ENCODE data around the gene LRRC32.

- TF ChIP-seq CTCF (conservative IDR thresholded peaks at IDR 0.05; ENCODE audit: low read depth, low read length) (no peak), POLR2A (IDR thresholded peaks at IDR 0.05; ENCODE audit: low read depth, low read length) (no peak), RFX5 (IDR thresholded peaks at IDR 0.05; ENCODE audit: low read depth, low read length) (no peak), MXI1 (IDR thresholded peaks at IDR 0.05; ENCODE audit: borderline replicate concordance, low read depth, low read length) (no peak), SMC3 (IDR thresholded peaks at IDR 0.05; ENCODE audit: low read depth, low read length) (no peak), ELK1 (IDR thresholded peaks at IDR 0.05; ENCODE audit: borderline replicate concordance, low read depth, low read length) (no peak), USF2 (IDR thresholded peaks at IDR 0.05; ENCODE audit: low read depth, low read length) (no peak), NFE2L2 (IDR thresholded peaks at IDR 0.05; ENCODE audit: low read depth, low read length) (no peak)
Measured at GRCh38 chr11:76631566-76632308, 38.8 kb downstream of the LRRC32 start.

All from IMR-90 (cell line).